ENCODE measurements around the gene HSD11B1.

- no peak for TF ChIP-seq CTCF (IDR thresholded peaks at IDR 0.05)
- TF ChIP-seq JUN (CRISPR knock-in tag; IDR thresholded peaks at IDR 0.05): no peak
- no peak for TF ChIP-seq SMAD3 (CRISPR knock-in tag; IDR thresholded peaks at IDR 0.05; ENCODE audit: borderline replicate concordance)
- TF ChIP-seq IRF2 (CRISPR knock-in tag; IDR thresholded peaks at IDR 0.05; ENCODE audit: borderline replicate concordance, low read depth): no peak
- TF ChIP-seq, protein P1, sequence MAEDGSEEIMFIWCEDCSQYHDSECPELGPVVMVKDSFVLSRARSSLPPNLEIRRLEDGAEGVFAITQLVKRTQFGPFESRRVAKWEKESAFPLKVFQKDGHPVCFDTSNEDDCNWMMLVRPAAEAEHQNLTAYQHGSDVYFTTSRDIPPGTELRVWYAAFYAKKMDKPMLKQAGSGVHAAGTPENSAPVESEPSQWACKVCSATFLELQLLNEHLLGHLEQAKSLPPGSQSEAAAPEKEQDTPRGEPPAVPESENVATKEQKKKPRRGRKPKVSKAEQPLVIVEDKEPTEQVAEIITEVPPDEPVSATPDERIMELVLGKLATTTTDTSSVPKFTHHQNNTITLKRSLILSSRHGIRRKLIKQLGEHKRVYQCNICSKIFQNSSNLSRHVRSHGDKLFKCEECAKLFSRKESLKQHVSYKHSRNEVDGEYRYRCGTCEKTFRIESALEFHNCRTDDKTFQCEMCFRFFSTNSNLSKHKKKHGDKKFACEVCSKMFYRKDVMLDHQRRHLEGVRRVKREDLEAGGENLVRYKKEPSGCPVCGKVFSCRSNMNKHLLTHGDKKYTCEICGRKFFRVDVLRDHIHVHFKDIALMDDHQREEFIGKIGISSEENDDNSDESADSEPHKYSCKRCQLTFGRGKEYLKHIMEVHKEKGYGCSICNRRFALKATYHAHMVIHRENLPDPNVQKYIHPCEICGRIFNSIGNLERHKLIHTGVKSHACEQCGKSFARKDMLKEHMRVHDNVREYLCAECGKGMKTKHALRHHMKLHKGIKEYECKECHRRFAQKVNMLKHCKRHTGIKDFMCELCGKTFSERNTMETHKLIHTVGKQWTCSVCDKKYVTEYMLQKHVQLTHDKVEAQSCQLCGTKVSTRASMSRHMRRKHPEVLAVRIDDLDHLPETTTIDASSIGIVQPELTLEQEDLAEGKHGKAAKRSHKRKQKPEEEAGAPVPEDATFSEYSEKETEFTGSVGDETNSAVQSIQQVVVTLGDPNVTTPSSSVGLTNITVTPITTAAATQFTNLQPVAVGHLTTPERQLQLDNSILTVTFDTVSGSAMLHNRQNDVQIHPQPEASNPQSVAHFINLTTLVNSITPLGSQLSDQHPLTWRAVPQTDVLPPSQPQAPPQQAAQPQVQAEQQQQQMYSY (CRISPR knock-in tag; IDR thresholded peaks at IDR 0.05): no peak
- TF ChIP-seq, protein P2, sequence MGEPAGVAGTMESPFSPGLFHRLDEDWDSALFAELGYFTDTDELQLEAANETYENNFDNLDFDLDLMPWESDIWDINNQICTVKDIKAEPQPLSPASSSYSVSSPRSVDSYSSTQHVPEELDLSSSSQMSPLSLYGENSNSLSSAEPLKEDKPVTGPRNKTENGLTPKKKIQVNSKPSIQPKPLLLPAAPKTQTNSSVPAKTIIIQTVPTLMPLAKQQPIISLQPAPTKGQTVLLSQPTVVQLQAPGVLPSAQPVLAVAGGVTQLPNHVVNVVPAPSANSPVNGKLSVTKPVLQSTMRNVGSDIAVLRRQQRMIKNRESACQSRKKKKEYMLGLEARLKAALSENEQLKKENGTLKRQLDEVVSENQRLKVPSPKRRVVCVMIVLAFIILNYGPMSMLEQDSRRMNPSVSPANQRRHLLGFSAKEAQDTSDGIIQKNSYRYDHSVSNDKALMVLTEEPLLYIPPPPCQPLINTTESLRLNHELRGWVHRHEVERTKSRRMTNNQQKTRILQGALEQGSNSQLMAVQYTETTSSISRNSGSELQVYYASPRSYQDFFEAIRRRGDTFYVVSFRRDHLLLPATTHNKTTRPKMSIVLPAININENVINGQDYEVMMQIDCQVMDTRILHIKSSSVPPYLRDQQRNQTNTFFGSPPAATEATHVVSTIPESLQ (CRISPR knock-in tag; IDR thresholded peaks at IDR 0.05): no peak
- TF ChIP-seq AR (CRISPR knock-in tag; IDR thresholded peaks at IDR 0.05): no peak
- TF ChIP-seq CREB1 (CRISPR knock-in tag; IDR thresholded peaks at IDR 0.05): no peak
- no peak for TF ChIP-seq USF2 (CRISPR knock-in tag; IDR thresholded peaks at IDR 0.05)
- TF ChIP-seq SMAD4 (CRISPR knock-in tag; IDR thresholded peaks at IDR 0.05): no peak
- TF ChIP-seq, protein P3, sequence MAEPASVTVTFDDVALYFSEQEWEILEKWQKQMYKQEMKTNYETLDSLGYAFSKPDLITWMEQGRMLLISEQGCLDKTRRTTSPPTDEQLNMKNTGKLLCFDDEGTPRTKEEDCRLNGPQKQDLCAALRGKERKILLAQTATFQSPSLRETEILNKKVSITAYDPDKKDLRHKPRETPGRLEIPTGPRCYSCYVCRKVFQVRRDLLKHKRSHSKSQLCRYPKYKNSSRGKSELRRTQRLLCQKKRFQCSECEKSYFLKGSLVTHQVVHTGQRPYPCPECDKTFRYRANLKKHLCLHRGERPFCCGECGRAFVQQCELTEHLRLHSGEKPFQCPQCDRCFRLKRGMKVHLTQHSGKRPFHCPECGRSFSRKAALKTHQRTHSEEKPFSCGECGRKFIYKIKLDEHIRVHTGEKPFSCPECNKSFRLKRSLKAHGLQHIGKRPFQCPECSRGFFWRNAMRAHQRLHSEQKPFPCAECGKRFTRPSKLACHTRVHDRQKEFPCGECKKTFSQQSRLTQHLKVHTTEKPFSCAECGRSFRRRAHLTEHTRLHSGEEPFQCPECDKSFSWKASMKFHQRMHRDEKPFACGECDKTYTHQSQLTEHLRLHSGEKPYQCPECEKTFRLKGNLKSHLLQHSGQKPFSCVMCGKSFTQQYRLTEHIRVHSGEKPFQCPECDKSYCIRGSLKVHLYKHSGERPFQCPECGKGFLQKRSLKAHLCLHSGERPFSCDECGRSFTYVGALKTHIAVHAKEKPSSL (CRISPR knock-in tag; conservative IDR thresholded peaks at IDR 0.05): no peak
Observed at GRCh38 chr1:209704584-209704983, at the start of gene HSD11B1.
